Prostate gland (tissue), 2 donors: ENCODE results near the gene ASPN. TPM values are rescaled to one million over a fixed set of nuclear protein-coding genes. Genes with fewer than 3 reads are reported as not detected.

Source experiments
- DNase-seq: peaks from one replicate; pipeline ENCODE4 v3.0.0-alpha.2; 2019; ENCODE audit warnings: low spot score
- H3K27ac ChIP-seq, 2 donors: fragments of 200-600 bp; sonication (generic); 2 replicates each; pipeline ENCODE4 v1.5.1; 2017 to 2019
- H3K27me3 ChIP-seq: fragments of 200-600 bp; sonication (generic); replicated peaks from 2 replicates; pipeline ENCODE4 v1.5.1; 2019; ENCODE audit not compliant: insufficient read depth
- H3K36me3 ChIP-seq, 2 donors: fragments of 200-600 bp; sonication (generic); 1 replicate in 1 of 2; 2 replicates in 1 of 2; pipeline versions ENCODE4 v1.5.1 to v1.8.1; 2017 to 2019
- H3K4me1 ChIP-seq: fragments of 200-600 bp; sonication (generic); replicated peaks from 2 replicates; pipeline ENCODE4 v1.5.1; 2019
- H3K4me3 ChIP-seq, 2 donors: fragments of 200-600 bp; sonication (generic); 2 replicates each; pipeline ENCODE4 v1.5.1; 2017 to 2019
- H3K9me3 ChIP-seq: fragments of 200-600 bp; sonication (generic); 2 replicates; pipeline ENCODE4 v1.5.1; 2017
- POLR2A ChIP-seq: fragments of 450-650 bp; IDR thresholded peaks from one replicate; pipeline ENCODE4 v1.6.1; 2016; ENCODE audit warnings: antibody characterized with exemption, mild to moderate bottlenecking
- POLR2AphosphoS5 ChIP-seq: sonication (generic); formaldehyde crosslinking; IDR thresholded peaks from one replicate; pipeline ENCODE4 v1.6.1; 2017; ENCODE audit warnings: antibody characterized with exemption
- WGBS: methylation state at CpG from one replicate; pipeline ENCODE4 v1.1.5; 2018; 5-methylcytosine and 5-hydroxymethylcytosine counted together
- intact Hi-C: fragments of 100-400 bp; cut with DNase I; formaldehyde crosslinking; loops from one replicate; pipeline ENCODE4 v1.14.2; 2022
- total RNA-seq, 2 donors: library from RNA; depleted of rRNA; stranded (reverse); fragments of >200 nt; gene quantifications; one replicate each; pipeline ENCODE4 v1.1.0, GENCODE V29; 2016
- TF ChIP-seq, protein P1 (sequence below), 4 experiments: fragments of 200-600 bp in 2 of 4; fragments of 450-650 bp in 2 of 4; sonication (generic) in 2 of 4; IDR thresholded peaks; 1 replicate in 3 of 4; 2 replicates in 1 of 4; pipeline ENCODE4 v1.5.1; 2016 to 2019; ENCODE audit warnings: antibody characterized with exemption in 4 of 4, mild to moderate bottlenecking in 2 of 4, moderate library complexity in 2 of 4

The ASPN gene
- total RNA-seq, 2 donors from 2014 or later = 0.68 to 1.8 TPM

DNA sequence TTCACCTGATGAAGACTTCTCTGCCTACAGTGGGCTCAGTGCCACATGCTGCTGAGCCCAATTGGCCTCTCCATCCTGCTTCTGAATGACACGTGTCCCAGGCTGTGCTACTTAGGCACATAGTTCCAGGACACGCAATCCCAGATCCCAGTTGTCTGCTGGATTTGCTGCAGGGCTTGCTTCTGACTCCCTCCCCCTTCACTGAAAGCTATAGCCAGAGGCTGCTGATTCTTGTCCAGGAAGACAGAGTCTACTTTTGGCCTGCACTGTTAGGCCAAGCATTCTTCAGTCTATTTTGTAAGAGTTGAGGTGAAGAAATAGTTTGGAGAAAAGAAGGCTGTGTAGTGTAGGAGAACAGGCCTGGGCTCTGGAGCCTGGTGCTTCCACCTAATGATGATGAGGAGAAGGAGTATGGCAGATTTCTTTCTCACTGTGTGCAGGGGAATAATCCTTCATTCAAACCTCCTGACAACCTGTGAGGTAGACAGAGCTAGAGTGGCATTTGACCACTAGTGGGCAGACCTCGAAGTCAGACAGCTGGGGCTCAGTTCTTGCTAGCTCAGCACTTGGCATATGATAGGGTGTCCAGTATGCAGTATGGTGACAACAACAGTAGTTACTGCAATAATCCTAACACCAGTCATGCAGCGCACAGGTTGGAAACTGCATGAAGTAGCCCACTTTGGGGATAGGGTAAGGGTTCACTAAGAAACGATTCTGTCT is 19.5 kb upstream of the ASPN start:
- H3K27ac ChIP-seq = no peak overlapping the region
- no peaks in the 10 kb centered on the region for H3K36me3 ChIP-seq
- intact Hi-C loops = no loop called here
- no peaks in the 10 kb centered on the region for H3K27me3 ChIP-seq
- TF ChIP-seq POLR2A = no peak
- TF ChIP-seq, protein P1, sequence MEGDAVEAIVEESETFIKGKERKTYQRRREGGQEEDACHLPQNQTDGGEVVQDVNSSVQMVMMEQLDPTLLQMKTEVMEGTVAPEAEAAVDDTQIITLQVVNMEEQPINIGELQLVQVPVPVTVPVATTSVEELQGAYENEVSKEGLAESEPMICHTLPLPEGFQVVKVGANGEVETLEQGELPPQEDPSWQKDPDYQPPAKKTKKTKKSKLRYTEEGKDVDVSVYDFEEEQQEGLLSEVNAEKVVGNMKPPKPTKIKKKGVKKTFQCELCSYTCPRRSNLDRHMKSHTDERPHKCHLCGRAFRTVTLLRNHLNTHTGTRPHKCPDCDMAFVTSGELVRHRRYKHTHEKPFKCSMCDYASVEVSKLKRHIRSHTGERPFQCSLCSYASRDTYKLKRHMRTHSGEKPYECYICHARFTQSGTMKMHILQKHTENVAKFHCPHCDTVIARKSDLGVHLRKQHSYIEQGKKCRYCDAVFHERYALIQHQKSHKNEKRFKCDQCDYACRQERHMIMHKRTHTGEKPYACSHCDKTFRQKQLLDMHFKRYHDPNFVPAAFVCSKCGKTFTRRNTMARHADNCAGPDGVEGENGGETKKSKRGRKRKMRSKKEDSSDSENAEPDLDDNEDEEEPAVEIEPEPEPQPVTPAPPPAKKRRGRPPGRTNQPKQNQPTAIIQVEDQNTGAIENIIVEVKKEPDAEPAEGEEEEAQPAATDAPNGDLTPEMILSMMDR (IDR thresholded peaks at IDR 0.05) = peak in 2 of 4 experiments; percentile 16 to 19
- DNase-seq = no peak
- no peaks in the 10 kb centered on the region for H3K9me3 ChIP-seq
- WGBS = 65% methylated on average over 5 of the region's 5 CpGs
- no peak overlapping the region for H3K4me3 ChIP-seq
- no peaks in the 10 kb centered on the region for H3K4me1 ChIP-seq

DNA sequence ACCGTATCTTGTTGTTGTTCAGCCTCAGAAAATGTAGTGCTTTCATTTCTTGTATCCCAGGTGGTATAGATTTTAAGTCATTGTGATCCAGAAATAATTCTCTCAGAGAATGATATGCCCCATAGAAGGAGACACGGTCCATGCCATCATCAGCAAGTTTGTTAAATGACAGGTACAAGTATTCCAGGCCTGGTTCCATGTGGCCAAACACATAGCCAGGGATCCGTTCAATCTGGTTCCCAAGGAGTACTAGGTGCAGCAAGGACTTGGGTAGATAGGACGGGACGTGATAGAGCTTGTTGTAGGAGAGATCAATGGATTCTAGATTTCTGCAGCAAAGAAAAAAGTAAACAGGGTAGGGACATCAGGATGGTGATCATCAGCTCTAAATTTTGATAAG is 18.4 kb upstream of the ASPN start:
- H3K36me3 ChIP-seq = no peaks in the 10 kb centered on the region
- TF ChIP-seq POLR2AphosphoS5 (no peak), POLR2A (no peak)
- TF ChIP-seq, protein P1 (IDR thresholded peaks at IDR 0.05) = no peak

GRCh38 chr9:92499701-92500100 is 17.4 kb upstream of the ASPN start:
- Histone ChIP-seq H3K36me3 (no peaks in the 10 kb centered on the region), H3K9me3 (no peaks in the 10 kb centered on the region), H3K4me1 (no peaks in the 10 kb centered on the region), H3K4me3 (no peak overlapping the region), H3K27me3 (no peaks in the 10 kb centered on the region), H3K27ac (no peak overlapping the region)
- 54% methylated on average over 2 of the region's 2 CpGs for WGBS
- no peak for DNase-seq
- TF ChIP-seq POLR2A (no peak), POLR2AphosphoS5 (no peak)
- TF ChIP-seq, protein P1 (IDR thresholded peaks at IDR 0.05) = no peak
- intact Hi-C loops = no loop called here

More for the DNA sequence above, 18.4 kb upstream of the ASPN start:
- no peaks in the 10 kb centered on the region for H3K4me1 ChIP-seq
- H3K4me3 ChIP-seq = no peak overlapping the region
- no peaks in the 10 kb centered on the region for H3K9me3 ChIP-seq
- H3K27ac ChIP-seq = no peak overlapping the region
- H3K27me3 ChIP-seq = no peaks in the 10 kb centered on the region
- intact Hi-C loops = no loop called here
- 97% methylated on average over 5 of the region's 5 CpGs for WGBS
- no peak for DNase-seq

- DNase-seq = no peak
Measured at GRCh38 chr9:92496396-92497176, 14.3 kb upstream of the ASPN start.

More at GRCh38 chr9:92496396-92497176, 14.3 kb upstream of the ASPN start:
- no peaks in the 10 kb centered on the region for H3K27me3 ChIP-seq
- H3K9me3 ChIP-seq = no peaks in the 10 kb centered on the region
- H3K4me1 ChIP-seq = no peaks in the 10 kb centered on the region
- H3K4me3 ChIP-seq = no peak overlapping the region
- WGBS = 81% methylated on average over 5 of the region's 5 CpGs
- H3K27ac ChIP-seq = no peak overlapping the region
- H3K36me3 ChIP-seq = no peaks in the 10 kb centered on the region
- intact Hi-C loops = no loop called here
- TF ChIP-seq POLR2AphosphoS5 (no peak), POLR2A (no peak)
- TF ChIP-seq, protein P1 (IDR thresholded peaks at IDR 0.05) = no peak
